Ramos (cell line): ENCODE measurements around the gene PPCDC.

ENCODE experiments used
- in situ Hi-C: fragments of 300-500 bp; cut with MboI; formaldehyde crosslinking; loops from one replicate; pipeline ENCODE4 v1.14.3; 2022; ENCODE audit warnings: low sequenced_read_pairs; ENCODE audit not compliant: unreplicated experiment

Gene PPCDC

GRCh38 chr15:75023181-75023871 is at the start of gene PPCDC:
Gene PPCDC (plus strand): TSS chr15:75023590. CDS start chr15:75028319, 4,729 bp downstream.
- in situ Hi-C loops: no loop called here

- in situ Hi-C loops: no loop called here
Observed at GRCh38 chr15:74976159-74976558, 47.2 kb upstream of the PPCDC start.

GRCh38 chr15:74977599-74977998 is 45.8 kb upstream of the PPCDC start:
- in situ Hi-C loops: no loop called here

- in situ Hi-C loops: no loop called here
Observed at GRCh38 chr15:74978077-74978476, 45.3 kb upstream of the PPCDC start.

- in situ Hi-C loops: no loop called here
Observed at GRCh38 chr15:74978503-74978902, 44.9 kb upstream of the PPCDC start.

GRCh38 chr15:74982183-74982582 is 41.2 kb upstream of the PPCDC start:
- in situ Hi-C loops: no loop called here

GRCh38 chr15:74983725-74984231 is 39.6 kb upstream of the PPCDC start:
- in situ Hi-C loops: no loop called here

- in situ Hi-C loops: no loop called here
Observed at GRCh38 chr15:74988007-74988800, 35.2 kb upstream of the PPCDC start.

GRCh38 chr15:74989527-74989926 is 33.9 kb upstream of the PPCDC start:
- in situ Hi-C loops: no loop called here

GRCh38 chr15:74992619-74993018 is 30.8 kb upstream of the PPCDC start:
- in situ Hi-C loops: no loop called here

- in situ Hi-C loops: no loop called here
Observed at GRCh38 chr15:74994236-74994635, 29.2 kb upstream of the PPCDC start.

- in situ Hi-C loops: no loop called here
Observed at GRCh38 chr15:74994685-74995084, 28.7 kb upstream of the PPCDC start.

- in situ Hi-C loops: no loop called here
Observed at GRCh38 chr15:74995182-74995778, 28.1 kb upstream of the PPCDC start, which contains the start of gene SCAMP5. Gene SCAMP5 (plus strand): TSS chr15:74995563. CDS start chr15:75011840, 16,277 bp downstream.

- in situ Hi-C loops: no loop called here
Observed at GRCh38 chr15:74995779-74996765, 27.3 kb upstream of the PPCDC start.

- in situ Hi-C loops: no loop called here
Observed at GRCh38 chr15:74997141-74997540, 26.2 kb upstream of the PPCDC start.

GRCh38 chr15:74997543-74997942 is 25.8 kb upstream of the PPCDC start:
- in situ Hi-C loops: no loop called here

- in situ Hi-C loops: no loop called here
Observed at GRCh38 chr15:75001310-75001709, 22.1 kb upstream of the PPCDC start.

GRCh38 chr15:75002398-75002797 is 21.0 kb upstream of the PPCDC start:
- in situ Hi-C loops: no loop called here

GRCh38 chr15:75007216-75007615 is 16.2 kb upstream of the PPCDC start:
- in situ Hi-C loops: no loop called here

- in situ Hi-C loops: no loop called here
Observed at GRCh38 chr15:75008221-75008625, 15.2 kb upstream of the PPCDC start.
